DOHH2 (cell line): Measurements from ENCODE around the gene MVB12A.

Source experiments
- H3F3A ChIP-seq: fragments of 200-600 bp; sonication (generic), shearing (Covaris generic); 2 replicates; pipeline ENCODE4 v1.6.0; 2016; ENCODE audit warnings: antibody characterized with exemption, mild to moderate bottlenecking; ENCODE audit not compliant: control insufficient read depth, insufficient read depth
- H3K27ac ChIP-seq: fragments of 200-600 bp; sonication (generic); 2 replicates; pipeline ENCODE4 v1.5.1; 2014; ENCODE audit warnings: low read depth, mild to moderate bottlenecking, low read length, moderate library complexity
- H3K27me3 ChIP-seq: fragments of 200-600 bp; sonication (generic); 2 replicates; pipeline ENCODE4 v1.6.1; 2014; ENCODE audit warnings: mild to moderate bottlenecking, low read length, mixed read lengths; ENCODE audit not compliant: control insufficient read depth
- H3K36me3 ChIP-seq: fragments of 200-600 bp; sonication (generic); 2 replicates; pipeline ENCODE4 v1.6.1; 2014; ENCODE audit warnings: mild to moderate bottlenecking, low read length, moderate library complexity, mixed read lengths; ENCODE audit not compliant: control insufficient read depth
- H3K4me1 ChIP-seq: fragments of 200-600 bp; sonication (generic); 2 replicates; pipeline ENCODE4 v1.6.1; 2014; ENCODE audit warnings: mild to moderate bottlenecking, low read length, mixed read lengths; ENCODE audit not compliant: control insufficient read depth
- H3K4me2 ChIP-seq: fragments of 200-600 bp; sonication (generic); 2 replicates; pipeline ENCODE4 v1.6.0; 2014; ENCODE audit warnings: mild to moderate bottlenecking, low read length, moderate library complexity
- H3K4me3 ChIP-seq: fragments of 200-600 bp; sonication (generic); 2 replicates; pipeline ENCODE4 v1.5.1; 2014; ENCODE audit warnings: mild to moderate bottlenecking, low read length, mixed read lengths
- H3K79me2 ChIP-seq: fragments of 200-600 bp; sonication (generic); 2 replicates; pipeline ENCODE4 v1.6.1; 2014; ENCODE audit warnings: mild to moderate bottlenecking, low read length, mixed read lengths; ENCODE audit not compliant: control insufficient read depth
- H3K9me2 ChIP-seq: fragments of 200-600 bp; sonication (generic); replicated peaks from 2 replicates; pipeline ENCODE4 v1.6.1; 2014; ENCODE audit warnings: mild to moderate bottlenecking, low read length, mixed read lengths; ENCODE audit not compliant: control insufficient read depth
- H3K9me3 ChIP-seq: fragments of 200-600 bp; sonication (generic); 2 replicates; pipeline ENCODE4 v1.6.1; 2014; ENCODE audit warnings: antibody characterized with exemption, low read length, mixed read lengths; ENCODE audit not compliant: control insufficient read depth, insufficient read depth
- H4K20me1 ChIP-seq: fragments of 200-600 bp; sonication (generic); 2 replicates; pipeline ENCODE4 v1.6.0; 2014; ENCODE audit warnings: low read depth, mild to moderate bottlenecking, antibody characterized with exemption, low read length, moderate library complexity; ENCODE audit not compliant: control insufficient read depth, insufficient read depth
- CTCF ChIP-seq: fragments of 200-600 bp; sonication (generic); IDR thresholded peaks from one replicate; pipeline ENCODE4 v1.5.1; 2014; ENCODE audit warnings: antibody characterized with exemption, mild to moderate bottlenecking, low read depth, low read length; ENCODE audit not compliant: poor library complexity, severe bottlenecking
- EZH2phosphoT487 ChIP-seq: fragments of 200-600 bp; sonication (generic); IDR thresholded peaks from 2 replicates; pipeline ENCODE4 v1.6.1; 2017; ENCODE audit warnings: borderline replicate concordance, mild to moderate bottlenecking, antibody characterized with exemption, low read length, moderate library complexity, mixed read lengths

Gene MVB12A

GRCh38 chr19:17402982-17403855 is 16.6 kb upstream of the MVB12A start:
- peak overlapping the region; percentile 91 for H3K4me2 ChIP-seq

GRCh38 chr19:17404015-17404414 is 15.8 kb upstream of the MVB12A start:
- H3F3A ChIP-seq = peaks cover 18% of the 10 kb centered on the region
- no peaks in the 10 kb centered on the region for H3K9me3 ChIP-seq
- H3K4me1 ChIP-seq = peaks cover 32% of the 10 kb centered on the region
- H3K27ac ChIP-seq = peak overlapping the region; percentile 94
- TF ChIP-seq EZH2phosphoT487 = no peak
- TF ChIP-seq CTCF = no peak
- H3K4me3 ChIP-seq = peak overlapping the region; percentile 89
- H3K79me2 ChIP-seq = peaks cover 73% of the 10 kb centered on the region
- no peaks in the 10 kb centered on the region for H3K27me3 ChIP-seq
- H3K4me2 ChIP-seq = peak overlapping the region; percentile 91
- peaks cover 8% of the 10 kb centered on the region for H4K20me1 ChIP-seq
- H3K9me2 ChIP-seq = no peaks in the 10 kb centered on the region
- peaks cover 56% of the 10 kb centered on the region for H3K36me3 ChIP-seq

More at GRCh38 chr19:17402982-17403855, 16.6 kb upstream of the MVB12A start:
- peaks cover 22% of the 10 kb centered on the region for H3F3A ChIP-seq
- H3K9me2 ChIP-seq = no peaks in the 10 kb centered on the region
- H3K27me3 ChIP-seq = no peaks in the 10 kb centered on the region
- no peaks in the 10 kb centered on the region for H3K9me3 ChIP-seq
- peaks cover 65% of the 10 kb centered on the region for H3K79me2 ChIP-seq
- H3K27ac ChIP-seq = no peak overlapping the region
- H3K4me1 ChIP-seq = peaks cover 32% of the 10 kb centered on the region
- peaks cover 8% of the 10 kb centered on the region for H4K20me1 ChIP-seq
- H3K36me3 ChIP-seq = peaks cover 60% of the 10 kb centered on the region
- H3K4me3 ChIP-seq = peak overlapping the region; percentile 89
- TF ChIP-seq EZH2phosphoT487 (no peak), CTCF (no peak)

- Histone ChIP-seq H3K27me3 (no peaks in the 10 kb centered on the region), H3K4me2 (peak overlapping the region; percentile 91), H3K9me3 (no peaks in the 10 kb centered on the region), H3K36me3 (peaks cover 55% of the 10 kb centered on the region), H3K4me1 (peaks cover 39% of the 10 kb centered on the region), H4K20me1 (peaks cover 8% of the 10 kb centered on the region), H3K79me2 (peaks cover 80% of the 10 kb centered on the region), H3F3A (peaks cover 18% of the 10 kb centered on the region), H3K4me3 (peak overlapping the region; percentile 89), H3K27ac (peak overlapping the region; percentile 94), H3K9me2 (no peaks in the 10 kb centered on the region)
- no peak for TF ChIP-seq EZH2phosphoT487
- no peak for TF ChIP-seq CTCF
Observed at GRCh38 chr19:17404621-17405249, 15.1 kb upstream of the MVB12A start.
